A549 (cell line): ENCODE results near the gene PPFIA2.

Source experiments
- ESRRA ChIP-seq: fragments of 150-350 bp; IDR thresholded peaks from 2 replicates; pipeline ENCODE4 v1.6.1; 2014; ENCODE audit warnings: mild to moderate bottlenecking, low read length, borderline replicate concordance
- KDM1A ChIP-seq: fragments of 200-600 bp; sonication (generic); IDR thresholded peaks from 2 replicates; pipeline ENCODE4 v1.6.1; 2016; ENCODE audit warnings: low read depth, mild to moderate bottlenecking

- no peak for TF ChIP-seq ESRRA
- no peak for TF ChIP-seq KDM1A
These were observed 357.9 kb downstream of the PPFIA2 start for GRCh38 chr12:81401241-81401640.
